NOMO-1 treated with dmso at 0.1 percent for 144 hours (cell line): ENCODE results near the gene SNAPC5.

Experiments
- DNase-seq: peaks from one replicate; lab custom pipeline; 2025; ENCODE audit not compliant: unreplicated experiment; lab: John Stamatoyannopoulos, UW

The SNAPC5 gene

GRCh38 chr15:66459818-66460615, 37.5 kb downstream of the SNAPC5 start:
- DNase-seq = no peak

GRCh38 chr15:66456211-66456610, 41.4 kb downstream of the SNAPC5 start:
- no peak for DNase-seq

GRCh38 chr15:66454143-66454542, 43.4 kb downstream of the SNAPC5 start:
- peak; percentile 7 for DNase-seq

DNA sequence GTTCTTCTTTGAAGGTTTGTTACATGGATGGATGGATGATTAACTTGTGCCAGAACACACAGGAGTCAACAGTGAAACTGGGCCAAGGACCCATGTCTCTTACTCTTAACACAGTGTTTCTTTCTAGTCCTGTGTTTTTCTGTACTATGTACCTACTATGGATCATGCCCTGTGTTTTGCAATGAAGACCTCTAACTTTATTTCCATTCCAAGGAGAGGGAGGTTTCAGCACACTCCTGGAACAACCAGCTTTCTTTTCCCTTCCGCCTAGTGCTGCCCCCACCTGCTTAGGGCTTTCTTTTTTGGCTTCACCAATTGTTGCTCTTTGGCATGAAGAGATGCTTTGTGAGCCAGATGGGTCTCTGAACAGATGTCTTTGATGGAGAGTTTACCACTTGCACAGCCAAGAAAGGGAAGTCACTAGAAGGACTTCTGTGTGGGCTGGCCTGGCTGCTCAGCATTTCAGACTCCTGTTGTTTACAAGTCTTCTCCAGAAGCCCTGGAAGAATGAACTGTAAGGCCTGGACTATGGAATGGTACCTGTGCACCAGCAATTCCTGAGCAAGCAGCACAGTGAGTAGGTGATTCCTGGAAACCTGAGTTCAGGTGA, 44.5 kb downstream of the SNAPC5 start:
- DNase-seq = no peak

- DNase-seq = no peak
These were observed 45.1 kb downstream of the SNAPC5 start for GRCh38 chr15:66452420-66452819.
